Activated CD4-positive, alpha-beta T cell treated with anti-CD3 and anti-CD28 coated beads, Interleukin-2, amount 50 U/mL, for 48 hours (primary cell): ENCODE results near the gene BBS9.
"Not testable (repeated sequence)": the region's sequence is repeated elsewhere in the genome, so short reads cannot be mapped to it uniquely, and the experiment has no call there.

Source experiments
- DNase-seq, 2 experiments: peaks; one replicate each; pipeline ENCODE4 v3.0.0-alpha.2; 2020

BBS9 gene

GRCh38 chr7:33509206-33509605 lies 379.8 kb downstream of the BBS9 start:
- no peak for DNase-seq

GRCh38 chr7:33511778-33512177 lies 382.4 kb downstream of the BBS9 start:
- DNase-seq: no peak

DNA sequence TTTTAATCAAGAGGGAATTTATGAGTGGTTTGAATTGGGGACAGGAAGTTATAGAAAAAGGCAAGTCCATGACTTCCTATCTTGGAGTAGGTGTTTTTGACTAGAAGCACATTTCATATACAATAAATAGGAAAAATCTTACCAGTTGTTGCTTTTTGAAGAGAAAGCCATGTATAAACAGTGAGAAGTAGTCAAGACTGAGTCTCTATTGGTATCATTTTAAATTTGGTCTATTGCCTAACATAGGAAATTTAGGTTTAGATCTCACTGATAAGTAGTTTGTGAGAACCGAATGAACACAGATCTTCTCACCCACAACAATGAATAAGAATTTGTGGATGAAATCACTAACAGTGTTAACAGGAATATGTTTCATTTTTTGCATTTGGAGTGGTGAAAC lies 387.2 kb downstream of the BBS9 start:
- DNase-seq: no peak

GRCh38 chr7:33517191-33517590 lies 387.8 kb downstream of the BBS9 start:
- DNase-seq: no peak

DNA sequence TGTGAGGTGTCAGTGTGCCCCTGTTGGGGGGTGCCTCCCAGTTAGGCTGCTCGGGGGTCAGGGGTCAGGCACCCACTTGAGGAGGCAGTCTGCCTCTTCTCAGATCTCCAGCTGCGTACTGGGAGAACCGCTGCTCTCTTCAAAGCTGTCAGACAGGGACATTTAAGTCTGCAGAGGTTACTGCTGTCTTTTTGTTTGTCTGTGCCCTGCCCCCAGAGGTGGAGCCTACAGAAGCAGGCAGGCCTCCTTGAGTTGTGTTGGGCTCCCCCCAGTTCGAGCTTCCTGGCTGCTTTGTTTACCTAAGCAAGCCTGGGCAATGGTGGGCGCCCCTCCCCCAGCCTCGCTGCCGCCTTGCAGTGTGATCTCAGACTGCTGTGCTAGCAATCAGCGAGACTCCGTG lies 397.6 kb downstream of the BBS9 start:
- DNase-seq: not testable (repeated sequence)

DNA sequence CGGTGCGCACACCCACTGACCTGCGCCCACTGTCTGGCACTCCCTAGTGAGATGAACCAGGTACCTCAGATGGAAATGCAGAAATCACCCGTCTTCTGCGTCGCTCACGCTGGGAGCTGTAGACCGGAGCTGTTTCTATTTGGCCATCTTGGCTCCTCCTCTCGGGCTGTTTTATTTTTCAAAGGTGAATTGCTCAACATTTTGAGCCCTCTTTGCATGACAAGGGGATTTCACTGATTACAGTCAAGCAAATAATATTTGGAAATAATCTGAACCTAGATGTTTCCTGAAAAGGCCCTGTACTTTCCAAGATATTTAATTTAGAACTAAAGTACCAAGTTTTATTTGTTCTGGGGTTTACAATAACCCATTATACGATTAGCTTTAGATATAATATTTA lies 398.2 kb downstream of the BBS9 start:
- not testable (repeated sequence) for DNase-seq

GRCh38 chr7:33529070-33529469 lies 399.7 kb downstream of the BBS9 start:
- no peak for DNase-seq

- DNase-seq: no peak
Measured at GRCh38 chr7:33530664-33531063, 401.3 kb downstream of the BBS9 start.

DNA sequence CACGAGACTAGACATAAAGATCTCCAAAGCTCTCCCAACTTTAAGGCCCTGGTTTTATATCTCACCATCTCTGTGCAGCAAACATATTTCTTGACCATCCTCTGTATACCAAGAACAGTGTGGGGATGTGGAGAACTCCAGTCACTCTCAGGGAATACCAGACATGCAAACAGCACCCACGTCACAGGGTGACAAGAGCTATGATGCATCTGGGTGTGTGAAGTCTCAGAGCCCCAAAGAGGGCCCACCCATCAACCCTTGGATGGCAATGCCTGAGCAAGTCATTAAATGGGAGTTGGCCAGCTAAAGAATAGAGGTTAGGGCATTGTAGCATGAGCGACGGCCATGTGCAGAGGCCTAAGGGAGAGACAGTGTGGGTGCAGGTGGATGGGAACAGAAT lies 402.5 kb downstream of the BBS9 start:
- DNase-seq: no peak

DNA sequence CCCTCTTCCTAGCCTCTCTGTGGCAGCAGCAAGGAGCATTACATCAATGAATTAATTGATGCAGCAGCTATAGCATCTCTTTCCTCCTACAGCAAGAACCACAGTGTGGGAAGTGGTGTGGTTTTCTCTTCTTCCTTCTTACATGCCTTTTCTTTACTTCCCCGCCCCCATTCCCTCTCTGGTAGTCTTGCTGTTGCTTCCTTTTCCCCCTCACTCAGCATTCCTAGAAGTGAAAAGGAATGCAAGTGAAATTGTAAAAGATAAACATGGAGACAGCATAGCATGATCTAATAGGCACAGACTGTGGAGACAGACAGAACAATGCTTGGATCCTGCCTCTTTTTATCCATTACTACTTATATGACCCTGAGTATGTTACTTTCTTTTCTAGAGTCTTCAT lies 405.5 kb downstream of the BBS9 start:
- no peak for DNase-seq

DNA sequence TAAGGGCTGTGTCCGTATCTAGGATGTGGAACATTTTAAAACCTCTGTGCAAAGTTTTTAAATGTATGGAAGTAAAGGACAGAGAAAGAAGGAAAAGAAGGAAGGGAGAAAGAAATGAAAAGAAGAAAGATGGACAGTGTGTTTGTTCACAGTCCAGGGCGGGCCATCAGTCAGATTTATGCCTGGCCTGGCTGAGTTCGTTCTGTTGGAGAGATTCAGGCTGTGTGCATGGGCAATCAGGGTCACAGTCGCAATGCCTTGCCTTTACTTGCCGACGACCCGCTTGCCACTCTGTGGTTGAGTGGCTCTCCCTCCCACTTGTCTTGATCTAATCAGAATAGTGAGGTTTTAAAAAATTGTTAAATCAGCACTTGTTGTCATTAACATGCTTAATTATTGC lies 406.6 kb downstream of the BBS9 start:
- DNase-seq: no peak

GRCh38 chr7:33536398-33537103 lies 407.2 kb downstream of the BBS9 start:
- no peak for DNase-seq

DNA sequence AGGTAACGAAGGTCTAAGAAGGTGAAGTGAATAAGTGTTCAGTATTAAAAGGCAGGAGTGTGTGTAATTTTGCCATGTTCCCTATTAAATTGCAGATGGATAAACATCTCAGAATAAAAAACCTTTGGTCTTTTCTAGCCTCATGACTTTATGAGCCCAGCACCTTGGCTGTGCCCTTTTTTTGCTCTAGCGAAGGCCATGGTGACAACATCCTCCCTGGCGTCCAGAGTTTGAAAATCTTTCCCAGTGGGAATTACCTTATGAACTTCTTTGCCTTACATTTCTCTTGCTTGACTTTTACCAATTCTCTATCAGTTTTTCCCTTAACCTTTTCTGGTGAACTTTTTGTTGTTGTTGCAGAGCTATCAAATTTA lies 407.7 kb downstream of the BBS9 start:
- no peak for DNase-seq

DNA sequence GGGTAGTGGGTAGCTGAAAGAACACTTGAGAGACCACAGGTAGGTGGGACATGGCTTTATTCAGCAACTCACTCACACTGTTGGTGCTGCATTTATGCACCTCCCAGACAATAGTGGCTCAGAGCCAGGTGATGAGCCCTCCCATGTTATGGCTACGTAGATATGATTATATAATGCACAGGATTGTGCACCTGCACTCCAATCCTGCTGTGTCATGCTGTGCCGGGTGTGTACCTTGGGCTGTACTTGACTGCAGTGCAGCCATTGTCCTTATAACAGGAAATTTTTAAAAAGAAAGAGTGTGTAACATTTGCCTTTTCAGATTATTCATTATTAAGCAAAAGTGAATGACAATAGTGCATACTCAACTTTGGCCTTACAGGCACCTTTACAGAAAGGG lies 409.8 kb downstream of the BBS9 start:
- DNase-seq: no peak

DNA sequence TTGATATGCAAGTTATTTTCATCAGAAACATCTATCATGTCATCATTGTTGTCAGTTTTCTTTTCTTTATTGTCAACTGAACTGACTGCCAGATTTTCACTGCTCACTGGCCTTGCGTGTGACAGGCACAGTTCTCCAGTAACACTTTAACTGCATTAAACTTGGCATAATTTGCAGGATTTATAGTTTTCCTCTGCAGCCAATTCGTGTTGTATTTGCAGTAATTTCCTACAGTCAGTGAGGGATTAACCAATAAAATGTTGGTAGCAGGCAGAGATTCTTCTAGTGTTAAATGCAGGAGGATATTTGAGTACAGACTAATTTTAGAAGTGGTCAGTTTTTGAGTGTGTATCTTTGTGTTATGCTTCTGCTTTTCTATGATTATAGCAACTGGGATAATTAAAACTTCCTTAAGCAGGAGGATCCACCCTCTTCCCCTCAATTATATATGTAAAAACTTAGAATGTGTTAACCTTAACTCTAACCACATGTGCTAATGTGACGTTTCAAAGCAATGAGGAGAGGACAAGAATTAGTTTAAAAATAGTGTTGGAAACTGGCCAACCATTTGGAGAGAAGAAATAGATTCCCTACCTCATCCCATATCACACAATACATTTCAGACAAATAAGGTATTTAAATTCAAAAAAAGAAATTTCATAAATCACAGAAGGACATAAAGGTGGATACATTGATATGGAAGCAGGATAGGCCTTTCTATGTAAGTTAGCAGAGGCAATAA lies 410.5 kb downstream of the BBS9 start:
- DNase-seq: no peak

GRCh38 chr7:33547880-33548279 lies 418.5 kb downstream of the BBS9 start:
- no peak for DNase-seq

GRCh38 chr7:33550363-33550762 lies 421.0 kb downstream of the BBS9 start:
- no peak for DNase-seq

DNA sequence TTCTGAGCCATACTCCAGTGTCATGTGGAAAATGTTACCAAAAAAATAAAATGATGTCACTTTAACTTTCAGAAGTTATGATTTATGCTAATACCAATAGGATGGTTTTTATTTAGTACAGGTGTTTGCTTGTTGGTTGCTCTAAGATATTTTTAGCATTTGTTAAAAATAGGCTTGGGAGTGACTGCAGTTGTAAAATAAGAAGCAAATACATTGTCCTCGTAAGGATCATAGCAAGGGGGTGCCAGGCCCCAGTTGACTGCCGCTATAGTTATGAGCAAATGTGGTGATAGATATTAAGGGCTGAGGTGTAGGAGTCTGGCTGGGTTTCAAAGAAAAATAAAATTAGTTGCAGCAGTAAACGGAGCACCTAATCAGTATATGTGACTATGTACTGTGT lies 421.6 kb downstream of the BBS9 start:
- DNase-seq: no peak

DNA sequence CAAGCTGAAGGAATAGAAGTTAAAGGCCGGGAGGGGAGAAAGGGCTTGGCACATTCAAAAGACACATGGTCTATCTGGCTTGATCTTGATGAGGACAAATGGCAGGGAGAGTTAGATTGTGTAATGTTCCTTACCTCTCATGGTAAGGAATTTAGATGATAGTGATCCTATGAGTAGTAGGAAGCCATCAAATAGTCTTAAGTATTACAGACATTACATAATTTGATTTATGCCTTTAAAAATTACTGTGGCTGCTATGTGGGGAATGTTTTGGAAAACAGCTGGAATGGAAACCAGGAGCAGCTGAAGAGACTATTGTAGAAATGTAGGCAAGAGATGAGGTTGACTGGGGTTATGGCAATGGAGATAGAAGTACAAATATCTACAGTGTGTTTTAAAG lies 424.7 kb downstream of the BBS9 start:
- DNase-seq: no peak

- DNase-seq: no peak
Measured at GRCh38 chr7:33554576-33554975, 425.2 kb downstream of the BBS9 start.

GRCh38 chr7:33556472-33556871 lies 427.1 kb downstream of the BBS9 start:
- DNase-seq: no peak

DNA sequence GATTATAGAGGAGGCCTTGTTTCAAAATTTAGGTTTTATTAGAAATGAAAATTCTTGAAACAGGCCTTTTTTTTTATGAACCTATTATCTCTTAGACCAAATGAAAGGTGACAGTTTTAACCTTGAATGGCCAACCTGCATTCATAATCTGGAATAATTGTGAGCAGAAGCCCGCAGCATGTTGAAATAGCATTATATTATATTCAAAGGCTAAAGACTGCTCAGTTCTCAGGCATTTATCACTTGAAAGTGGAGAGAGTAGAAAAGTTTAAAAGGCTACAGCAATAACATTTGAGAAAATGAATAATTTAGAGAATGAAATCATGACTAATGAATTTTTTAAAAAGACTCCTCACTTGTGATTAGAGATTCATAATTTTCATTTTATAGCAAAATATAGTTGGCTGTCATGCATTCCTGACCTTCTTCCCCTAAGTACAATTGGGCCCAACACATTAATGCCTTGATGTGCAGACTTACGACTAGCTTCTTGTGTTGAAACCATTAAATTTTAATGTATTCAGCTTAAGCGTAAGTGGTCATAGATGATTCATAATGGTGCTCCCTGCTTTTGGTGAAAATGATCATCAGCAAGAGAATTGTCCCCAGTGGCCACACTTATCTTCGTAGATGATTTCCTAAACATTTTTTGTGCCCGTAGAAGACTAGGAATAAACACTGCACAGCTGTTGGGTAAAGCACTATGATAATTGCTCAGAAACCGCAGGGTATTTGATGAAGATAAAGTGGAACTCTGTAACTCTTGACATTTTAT lies 429.4 kb downstream of the BBS9 start:
- no peak for DNase-seq

GRCh38 chr7:33559324-33559710 lies 430.0 kb downstream of the BBS9 start:
- DNase-seq: no peak

DNA sequence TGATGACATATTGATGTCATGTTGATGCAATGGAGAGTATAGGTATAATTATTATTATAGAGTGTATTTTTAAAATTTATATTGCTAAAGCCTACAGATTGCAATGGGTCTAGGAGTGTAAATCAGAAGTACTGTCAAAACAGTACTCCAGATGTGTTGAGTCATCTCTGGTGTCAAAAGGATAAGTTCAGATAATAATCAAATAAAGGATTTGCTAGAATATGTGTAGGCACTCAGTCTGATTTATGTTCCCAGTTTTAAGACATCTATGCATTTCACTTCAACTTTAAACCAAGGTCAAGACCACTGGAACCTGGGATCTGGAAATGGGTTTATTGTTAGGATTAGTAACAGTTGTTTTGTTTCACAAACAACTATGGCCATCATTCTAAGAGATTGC lies 433.6 kb downstream of the BBS9 start:
- DNase-seq: no peak
